Measurements from ENCODE around the gene EYA3.

DNA sequence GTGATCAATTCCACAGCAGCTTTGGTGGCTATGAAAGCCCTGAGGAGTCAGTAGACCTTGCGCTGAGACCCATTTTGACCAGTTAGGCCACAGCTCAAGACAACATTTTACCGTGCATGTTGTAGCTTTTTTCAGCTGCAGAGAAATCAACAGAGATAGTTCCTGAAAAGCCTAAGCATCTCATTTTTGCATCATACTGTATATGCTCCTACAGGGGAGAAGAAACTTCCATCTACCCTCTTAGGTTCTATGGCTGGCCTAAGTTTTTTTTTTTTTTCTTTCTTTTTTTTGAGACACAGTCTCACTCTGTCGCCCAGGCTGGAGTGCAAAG, 24.8 kb upstream of the EYA3 start:
- TF ChIP-seq CTCF (IDR thresholded peaks at IDR 0.05; ENCODE audit: low read depth, low read length), result no peak
- no peak for TF ChIP-seq POLR2A (IDR thresholded peaks at IDR 0.05; ENCODE audit: extremely low read depth, insufficient read length)
